Nephron progenitor cell (in vitro differentiated cells): ENCODE data around the gene MITF.
A peak's percentile ranks its signal among the peaks of the same experiment; 100 is the strongest.
"Not testable (repeated sequence)": the region's sequence is repeated elsewhere in the genome, so short reads cannot be mapped to it uniquely, and the experiment has no call there.

Experiments
- DNase-seq: peaks from one replicate; pipeline ENCODE4 v3.0.0; 2021
- H3K27ac Mint-ChIP-seq: 2 replicates; pipeline ENCODE4 v1.8.0; 2021; ENCODE audit warnings: mild to moderate bottlenecking, moderate library complexity, mixed read lengths
- H3K27me3 Mint-ChIP-seq: 2 replicates; pipeline ENCODE4 v1.8.0; 2021; ENCODE audit warnings: mild to moderate bottlenecking, low read depth, mixed read lengths; ENCODE audit not compliant: poor library complexity
- H3K36me3 Mint-ChIP-seq: 2 replicates; pipeline ENCODE4 v1.8.0; 2021; ENCODE audit warnings: low read depth, mixed read lengths
- H3K4me1 Mint-ChIP-seq: 2 replicates; pipeline ENCODE4 v1.8.0; 2021; ENCODE audit warnings: mixed read lengths
- H3K4me3 Mint-ChIP-seq: 2 replicates; pipeline ENCODE4 v1.8.0; 2021; ENCODE audit warnings: mild to moderate bottlenecking, moderate library complexity, mixed read lengths
- H3K9me3 Mint-ChIP-seq: 2 replicates; pipeline ENCODE4 v1.8.0; 2021; ENCODE audit warnings: mild to moderate bottlenecking, moderate library complexity, mixed read lengths
- CTCF ChIP-seq: fragments of 200-600 bp; sonication (generic); IDR thresholded peaks from 2 replicates; pipeline ENCODE4 v1.5.0; 2021; ENCODE audit warnings: antibody characterized with exemption

MITF gene

GRCh38 chr3:69913422-69913821 lies 174.2 kb downstream of the MITF start:
- Mint-ChIP-seq H3K27me3 (peaks cover 10% of the 10 kb centered on the region), H3K4me1 (no peaks in the 10 kb centered on the region), H3K4me3 (no peak overlapping the region), H3K36me3 (peaks cover 7% of the 10 kb centered on the region), H3K27ac (no peak overlapping the region), H3K9me3 (peaks cover 29% of the 10 kb centered on the region)
- DNase-seq: no peak
- TF ChIP-seq CTCF: no peak

GRCh38 chr3:69914395-69914794 lies 175.1 kb downstream of the MITF start:
- no peak overlapping the region for H3K27ac Mint-ChIP-seq
- no peak overlapping the region for H3K4me3 Mint-ChIP-seq
- H3K36me3 Mint-ChIP-seq: peaks cover 3% of the 10 kb centered on the region
- peaks cover 23% of the 10 kb centered on the region for H3K9me3 Mint-ChIP-seq
- TF ChIP-seq CTCF: no peak
- H3K4me1 Mint-ChIP-seq: no peaks in the 10 kb centered on the region
- no peak for DNase-seq
- H3K27me3 Mint-ChIP-seq: peaks cover 10% of the 10 kb centered on the region

GRCh38 chr3:69915726-69916125 lies 176.5 kb downstream of the MITF start:
- Mint-ChIP-seq H3K9me3 (peaks cover 10% of the 10 kb centered on the region), H3K27ac (no peak overlapping the region)
- no peak for DNase-seq

GRCh38 chr3:69920009-69920408 lies 180.7 kb downstream of the MITF start:
- H3K36me3 Mint-ChIP-seq, H3K27ac Mint-ChIP-seq, H3K4me1 Mint-ChIP-seq, H3K9me3 Mint-ChIP-seq, H3K27me3 Mint-ChIP-seq, H3K4me3 Mint-ChIP-seq: not testable (repeated sequence)
- peak; percentile 8 for DNase-seq
- TF ChIP-seq CTCF: peak; percentile 40

More at GRCh38 chr3:69915726-69916125, 176.5 kb downstream of the MITF start:
- H3K27me3 Mint-ChIP-seq: peaks cover 10% of the 10 kb centered on the region
- no peaks in the 10 kb centered on the region for H3K4me1 Mint-ChIP-seq
- TF ChIP-seq CTCF: no peak
- no peak overlapping the region for H3K4me3 Mint-ChIP-seq
- no peaks in the 10 kb centered on the region for H3K36me3 Mint-ChIP-seq

GRCh38 chr3:69921651-69922050 lies 182.4 kb downstream of the MITF start:
- no peak overlapping the region for H3K4me3 Mint-ChIP-seq
- H3K9me3 Mint-ChIP-seq: no peaks in the 10 kb centered on the region
- TF ChIP-seq CTCF: no peak
- H3K4me1 Mint-ChIP-seq: no peaks in the 10 kb centered on the region
- DNase-seq: no peak
- no peak overlapping the region for H3K27ac Mint-ChIP-seq
- no peaks in the 10 kb centered on the region for H3K36me3 Mint-ChIP-seq
- peaks cover 8% of the 10 kb centered on the region for H3K27me3 Mint-ChIP-seq

- no peaks in the 10 kb centered on the region for H3K4me1 Mint-ChIP-seq
- H3K36me3 Mint-ChIP-seq: no peaks in the 10 kb centered on the region
- H3K27ac Mint-ChIP-seq: no peak overlapping the region
- no peaks in the 10 kb centered on the region for H3K9me3 Mint-ChIP-seq
- peaks cover 8% of the 10 kb centered on the region for H3K27me3 Mint-ChIP-seq
- TF ChIP-seq CTCF: no peak
- H3K4me3 Mint-ChIP-seq: no peak overlapping the region
- no peak for DNase-seq
Observed at GRCh38 chr3:69922521-69923000, 183.3 kb downstream of the MITF start.
